GM21367 (cell line): ENCODE measurements around the gene MFAP1.

ENCODE experiments used
- ATAC-seq: cut with Tn5 transposase; IDR thresholded peaks from one replicate; pipeline ENCODE4 v1.9.1; 2021; ENCODE audit not compliant: unreplicated experiment

MFAP1 gene

GRCh38 chr15:43776718-43777266, 47.7 kb downstream of the MFAP1 start, which contains the start of gene ELL3:
TSS of gene ELL3 (minus strand) at chr15:43776966. CDS start at chr15:43776901, 65 bp downstream.
- ATAC-seq = peak; percentile 30

DNA sequence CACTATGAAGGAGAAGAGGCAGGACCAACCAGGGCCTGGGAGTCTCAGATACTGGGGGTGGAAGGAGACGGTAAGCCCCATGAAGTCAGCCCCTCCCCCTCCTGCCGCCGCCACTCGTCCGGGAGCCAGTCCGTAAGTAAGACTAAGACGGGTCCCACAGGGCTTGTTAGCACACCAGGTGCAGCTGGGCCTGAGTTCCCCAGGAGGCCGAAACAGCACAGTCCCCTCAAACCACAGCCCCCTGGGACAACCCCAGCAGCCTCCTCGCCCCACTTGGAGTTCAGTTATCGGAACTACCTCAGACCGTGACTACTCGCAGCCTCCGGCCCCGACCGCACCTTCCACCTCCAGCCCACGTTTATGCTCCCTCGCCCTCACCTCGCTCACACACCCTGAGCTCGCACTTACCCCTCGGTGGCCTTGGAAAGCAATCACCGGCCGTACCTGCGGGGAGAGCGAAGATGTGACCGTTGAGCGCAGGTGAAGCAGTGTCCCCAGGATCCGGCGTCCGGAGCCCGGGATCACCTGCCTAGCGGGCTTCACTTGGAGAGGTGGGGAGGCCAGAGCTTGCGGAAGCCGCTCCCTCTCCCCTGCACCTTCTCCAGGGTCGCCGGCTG, 48.3 kb downstream of the MFAP1 start:
- peak; percentile 45 for ATAC-seq

- no peak for ATAC-seq
Observed at GRCh38 chr15:43775411-43775965, 49.0 kb downstream of the MFAP1 start.

DNA sequence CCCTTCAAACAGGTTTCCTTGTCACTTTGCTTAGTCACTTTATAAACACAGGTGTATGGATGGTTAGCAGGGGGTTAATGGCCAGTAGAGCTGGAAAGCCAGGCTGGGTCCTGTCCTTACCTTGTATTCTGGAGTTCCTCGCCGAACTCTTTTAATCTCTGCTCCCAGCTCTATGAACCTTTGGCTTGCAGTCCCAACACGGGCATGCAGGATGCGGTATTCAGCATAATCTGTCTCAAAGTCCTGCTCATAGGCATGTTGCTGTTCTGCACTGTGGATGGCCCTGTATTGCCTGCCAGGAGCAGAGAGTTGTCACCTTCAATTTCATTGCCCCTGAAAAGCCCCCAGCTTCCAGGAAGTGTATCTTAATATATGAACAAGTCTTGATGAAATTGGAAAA, 50.4 kb downstream of the MFAP1 start:
- no peak for ATAC-seq

GRCh38 chr15:43772624-43773023, 51.9 kb downstream of the MFAP1 start:
- no peak for ATAC-seq

DNA sequence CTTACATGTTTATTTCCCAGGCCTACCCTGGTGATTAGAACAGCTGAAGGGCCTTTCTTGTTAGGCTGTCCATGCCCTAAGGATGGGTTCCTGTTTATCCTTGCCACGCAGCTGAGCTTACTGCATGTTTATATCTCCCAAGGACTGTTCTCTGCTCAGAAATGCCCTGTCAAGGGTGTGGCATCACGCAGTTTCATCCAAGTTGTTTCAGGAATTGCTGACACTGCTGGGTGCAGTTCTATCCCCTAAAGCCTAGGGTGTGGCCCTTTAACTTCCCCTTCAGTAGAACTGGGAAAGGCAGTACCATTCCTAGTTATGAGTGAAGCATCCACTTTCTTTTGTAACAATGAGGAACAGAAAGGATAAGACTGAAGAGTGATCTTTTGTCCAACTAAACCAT, 52.7 kb downstream of the MFAP1 start:
- no peak for ATAC-seq

DNA sequence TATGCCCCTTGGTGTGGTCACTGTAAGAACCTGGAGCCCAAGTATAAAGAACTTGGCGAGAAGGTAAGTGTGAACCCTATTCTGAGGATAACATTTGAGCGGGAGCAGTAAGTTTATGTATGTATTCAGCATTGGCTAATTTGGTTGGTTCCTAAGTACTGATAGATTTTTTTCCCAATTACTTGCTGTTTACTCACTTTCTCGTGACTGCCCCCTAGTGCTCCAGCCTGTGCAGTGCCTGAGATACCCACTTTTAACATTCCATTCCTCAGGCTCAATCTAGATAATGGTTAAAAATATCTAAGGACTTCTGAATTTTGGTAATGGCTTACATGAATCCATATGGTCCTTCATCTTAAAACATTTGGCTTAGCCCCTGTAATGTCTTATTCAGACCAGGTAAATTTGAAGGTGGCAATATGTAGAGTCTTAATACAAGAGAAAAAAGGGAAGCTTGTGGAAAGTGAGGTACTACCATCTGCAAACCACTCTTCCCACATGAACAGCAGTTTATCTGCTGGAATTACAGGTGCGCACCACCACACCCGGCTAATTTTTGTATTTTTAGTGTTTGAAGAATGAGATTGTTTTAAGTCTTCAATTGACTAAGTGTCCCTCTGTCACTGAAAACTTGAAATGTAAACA, 54.8 kb downstream of the MFAP1 start:
- ATAC-seq = no peak

DNA sequence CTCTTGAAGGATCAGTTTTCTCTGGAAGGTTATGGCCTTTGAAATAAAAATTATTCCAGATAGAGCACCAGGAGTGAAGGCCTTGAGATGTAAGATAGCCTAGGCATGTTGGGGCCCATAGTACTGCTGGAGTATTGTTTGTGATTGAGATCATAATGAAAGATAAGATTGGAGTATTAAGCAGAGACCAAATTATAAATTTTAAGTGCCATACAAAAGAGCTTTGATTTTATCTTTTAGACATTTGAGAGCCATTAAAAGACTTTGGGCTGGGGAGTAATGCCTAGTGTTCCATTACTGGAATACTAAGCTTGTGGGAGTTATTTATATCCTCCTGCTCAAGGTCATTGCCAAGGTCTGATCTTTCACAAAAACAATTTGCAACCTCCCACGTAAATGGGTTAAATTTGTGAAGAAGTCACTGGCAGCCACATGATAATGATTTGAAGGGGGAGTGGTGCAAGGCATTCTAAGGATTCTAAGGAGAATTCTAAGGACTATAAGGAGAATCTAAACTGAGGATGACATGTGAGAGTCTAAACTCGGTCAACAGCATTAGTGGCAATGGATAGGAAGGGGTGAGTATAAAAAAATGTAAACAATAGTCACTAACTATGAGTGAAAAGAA, 60.6 kb downstream of the MFAP1 start:
- ATAC-seq = no peak

DNA sequence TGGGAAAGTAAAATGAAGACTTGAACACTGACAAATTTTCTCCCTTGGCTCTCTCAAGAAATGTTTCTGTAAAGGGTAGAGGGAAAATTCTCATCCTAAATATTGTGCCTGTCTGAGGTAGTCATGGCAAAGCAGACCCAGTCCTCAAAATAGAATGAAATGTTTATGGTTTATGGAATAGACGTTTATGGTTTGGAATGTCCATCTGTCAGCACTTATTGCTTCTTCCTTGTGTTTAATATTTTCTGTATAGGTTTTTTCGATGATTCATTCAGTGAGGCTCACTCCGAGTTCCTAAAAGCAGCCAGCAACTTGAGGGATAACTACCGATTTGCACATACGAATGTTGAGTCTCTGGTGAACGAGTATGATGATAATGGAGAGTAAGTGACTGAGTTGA, 61.7 kb downstream of the MFAP1 start:
- no peak for ATAC-seq
